HG03066 (cell line): ENCODE measurements around the gene NFE2L2.
"Not testable (repeated sequence)": the region's sequence is repeated elsewhere in the genome, so short reads cannot be mapped to it uniquely, and the experiment has no call there.

Experiments used
- ATAC-seq: cut with Tn5 transposase; IDR thresholded peaks from one replicate; pipeline ENCODE4 v1.9.1; 2021; ENCODE audit warnings: low read depth; ENCODE audit not compliant: unreplicated experiment

Gene NFE2L2

GRCh38 chr2:177264693-177265587 lies at the start of gene NFE2L2:
TSS of gene NFE2L2 (minus strand) at chr2:177264727. CDS start at chr2:177264576, 151 bp downstream.
- ATAC-seq: peak; percentile 59

- ATAC-seq: no peak
Measured at GRCh38 chr2:177314194-177314593, 49.7 kb upstream of the NFE2L2 start.

- ATAC-seq: no peak
Measured at GRCh38 chr2:177313162-177313781, 48.7 kb upstream of the NFE2L2 start.

- ATAC-seq: no peak
Measured at GRCh38 chr2:177312562-177312961, 48.0 kb upstream of the NFE2L2 start.

- not testable (repeated sequence) for ATAC-seq
Measured at GRCh38 chr2:177309672-177310309, 45.3 kb upstream of the NFE2L2 start.

GRCh38 chr2:177306550-177306949 lies 42.0 kb upstream of the NFE2L2 start:
- ATAC-seq: no peak

GRCh38 chr2:177303939-177304338 lies 39.4 kb upstream of the NFE2L2 start:
- no peak for ATAC-seq

GRCh38 chr2:177302552-177302951 lies 38.0 kb upstream of the NFE2L2 start:
- no peak for ATAC-seq

GRCh38 chr2:177298191-177298590 lies 33.7 kb upstream of the NFE2L2 start:
- no peak for ATAC-seq

GRCh38 chr2:177296040-177296439 lies 31.5 kb upstream of the NFE2L2 start:
- ATAC-seq: no peak

- no peak for ATAC-seq
Measured at GRCh38 chr2:177295484-177295883, 31.0 kb upstream of the NFE2L2 start.

- no peak for ATAC-seq
Measured at GRCh38 chr2:177291701-177292100, 27.2 kb upstream of the NFE2L2 start.

GRCh38 chr2:177289824-177290628 lies 25.5 kb upstream of the NFE2L2 start:
- peak; percentile 91 for ATAC-seq

- ATAC-seq: no peak
Measured at GRCh38 chr2:177287814-177288213, 23.3 kb upstream of the NFE2L2 start.

- ATAC-seq: no peak
Measured at GRCh38 chr2:177285892-177286715, 21.6 kb upstream of the NFE2L2 start.

GRCh38 chr2:177284531-177284930 lies 20.0 kb upstream of the NFE2L2 start:
- ATAC-seq: no peak

- no peak for ATAC-seq
Measured at GRCh38 chr2:177283906-177284305, 19.4 kb upstream of the NFE2L2 start.

GRCh38 chr2:177282787-177283572 lies 18.5 kb upstream of the NFE2L2 start:
- no peak for ATAC-seq

- ATAC-seq: peak; percentile 42
Measured at GRCh38 chr2:177282181-177282641, 17.7 kb upstream of the NFE2L2 start.
